Neural crest cell (in vitro differentiated cells): ENCODE results near the gene CCL8. TPM values are rescaled to one million over a fixed set of nuclear protein-coding genes. Genes with fewer than 3 reads are reported as not detected.

Experiments
- DNase-seq: peaks from one replicate; pipeline ENCODE4 v3.0.0; 2021; ENCODE audit warnings: low read depth, mixed read lengths, low spot score
- H3K27ac Mint-ChIP-seq: one replicate; pipeline ENCODE4 v1.8.0; 2021; ENCODE audit warnings: mild to moderate bottlenecking, mixed read lengths; ENCODE audit not compliant: unreplicated experiment
- H3K27me3 Mint-ChIP-seq: 2 replicates; pipeline ENCODE4 v1.8.0; 2021; ENCODE audit warnings: low read depth, mild to moderate bottlenecking, mixed read lengths
- H3K36me3 Mint-ChIP-seq: 2 replicates; pipeline ENCODE4 v1.8.0; 2021; ENCODE audit warnings: low read depth, mild to moderate bottlenecking, mixed read lengths
- H3K4me1 Mint-ChIP-seq: 2 replicates; pipeline ENCODE4 v1.8.0; 2021; ENCODE audit warnings: mixed read lengths
- H3K4me3 Mint-ChIP-seq: one replicate; pipeline ENCODE4 v1.8.0; 2021; ENCODE audit warnings: mild to moderate bottlenecking, mixed read lengths
- H3K9me3 Mint-ChIP-seq: 2 replicates; pipeline ENCODE4 v1.8.0; 2021; ENCODE audit warnings: mixed read lengths
- long read RNA-seq: library from polyadenylated mRNA; unstranded; transcript quantifications from one replicate; pipeline ENCODE4 v2.0.0, GENCODE V29; 2020
- total RNA-seq: library from RNA; stranded (reverse); gene quantifications from 2 replicates; pipeline ENCODE4 v1.2.1, GENCODE V29; 2021
- TF ChIP-seq, protein P1 (sequence below): fragments of 200-600 bp; sonication (generic); conservative IDR thresholded peaks from 2 replicates; pipeline ENCODE4 v1.5.0; 2021; ENCODE audit warnings: antibody characterized with exemption, mild to moderate bottlenecking

The CCL8 gene
- not detected in 2 replicates for total RNA-seq
- long read RNA-seq, result 0 reads

- Mint-ChIP-seq H3K27me3 (peaks cover 13% of the 10 kb centered on the region), H3K9me3 (peaks cover 5% of the 10 kb centered on the region), H3K27ac (no peak within 1 kb of the TSS), H3K4me3 (no peak within 1 kb of the TSS), H3K36me3 (no peaks in the 10 kb centered on the region), H3K4me1 (peaks cover 12% of the 10 kb centered on the region)
- no peak for DNase-seq
- TF ChIP-seq, protein P1, sequence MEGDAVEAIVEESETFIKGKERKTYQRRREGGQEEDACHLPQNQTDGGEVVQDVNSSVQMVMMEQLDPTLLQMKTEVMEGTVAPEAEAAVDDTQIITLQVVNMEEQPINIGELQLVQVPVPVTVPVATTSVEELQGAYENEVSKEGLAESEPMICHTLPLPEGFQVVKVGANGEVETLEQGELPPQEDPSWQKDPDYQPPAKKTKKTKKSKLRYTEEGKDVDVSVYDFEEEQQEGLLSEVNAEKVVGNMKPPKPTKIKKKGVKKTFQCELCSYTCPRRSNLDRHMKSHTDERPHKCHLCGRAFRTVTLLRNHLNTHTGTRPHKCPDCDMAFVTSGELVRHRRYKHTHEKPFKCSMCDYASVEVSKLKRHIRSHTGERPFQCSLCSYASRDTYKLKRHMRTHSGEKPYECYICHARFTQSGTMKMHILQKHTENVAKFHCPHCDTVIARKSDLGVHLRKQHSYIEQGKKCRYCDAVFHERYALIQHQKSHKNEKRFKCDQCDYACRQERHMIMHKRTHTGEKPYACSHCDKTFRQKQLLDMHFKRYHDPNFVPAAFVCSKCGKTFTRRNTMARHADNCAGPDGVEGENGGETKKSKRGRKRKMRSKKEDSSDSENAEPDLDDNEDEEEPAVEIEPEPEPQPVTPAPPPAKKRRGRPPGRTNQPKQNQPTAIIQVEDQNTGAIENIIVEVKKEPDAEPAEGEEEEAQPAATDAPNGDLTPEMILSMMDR, result no peak
These were observed at the start of gene CCL8 for GRCh38 chr17:34319039-34319483. Gene CCL8, plus strand, starts transcription at chr17:34319435. Its CDS starts 67 bp downstream, at chr17:34319502.

GRCh38 chr17:34269969-34270368 is 49.3 kb upstream of the CCL8 start, which contains the start of gene CCL7:
Gene CCL7, plus strand, starts transcription at chr17:34270221. Its CDS starts 70 bp downstream, at chr17:34270291.
- DNase-seq, result no peak
- H3K27ac Mint-ChIP-seq, result no peak within 1 kb of the TSS
- H3K9me3 Mint-ChIP-seq, result no peaks in the 10 kb centered on the region
- no peaks in the 10 kb centered on the region for H3K4me1 Mint-ChIP-seq
- TF ChIP-seq, protein P1, result no peak
- H3K27me3 Mint-ChIP-seq, result peaks cover 60% of the 10 kb centered on the region
- no peaks in the 10 kb centered on the region for H3K36me3 Mint-ChIP-seq
- H3K4me3 Mint-ChIP-seq, result no peak within 1 kb of the TSS

DNA sequence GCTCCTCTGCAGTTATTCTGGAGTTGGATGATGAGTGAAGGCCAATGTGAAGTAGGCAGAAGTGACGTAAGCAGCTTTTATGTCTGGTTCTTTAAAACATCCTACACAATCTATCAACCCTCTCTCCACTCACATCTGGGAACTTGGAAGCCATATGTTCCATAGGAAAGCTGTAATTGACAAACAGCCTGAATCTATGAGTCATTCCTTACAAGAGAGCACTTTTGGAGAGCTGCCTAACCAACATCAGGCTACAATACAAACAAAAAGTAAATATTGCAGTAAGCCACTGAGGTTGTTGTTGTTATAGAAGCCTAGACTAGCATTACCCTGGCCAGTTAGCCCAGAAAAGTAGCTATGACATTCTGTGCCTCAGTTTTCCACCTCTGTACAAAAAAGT is 43.4 kb upstream of the CCL8 start:
- Mint-ChIP-seq H3K4me1 (no peaks in the 10 kb centered on the region), H3K4me3 (no peak overlapping the region), H3K27ac (no peak overlapping the region), H3K27me3 (peaks cover 41% of the 10 kb centered on the region), H3K36me3 (no peaks in the 10 kb centered on the region), H3K9me3 (no peaks in the 10 kb centered on the region)
- DNase-seq, result no peak
- TF ChIP-seq, protein P1, result no peak

DNA sequence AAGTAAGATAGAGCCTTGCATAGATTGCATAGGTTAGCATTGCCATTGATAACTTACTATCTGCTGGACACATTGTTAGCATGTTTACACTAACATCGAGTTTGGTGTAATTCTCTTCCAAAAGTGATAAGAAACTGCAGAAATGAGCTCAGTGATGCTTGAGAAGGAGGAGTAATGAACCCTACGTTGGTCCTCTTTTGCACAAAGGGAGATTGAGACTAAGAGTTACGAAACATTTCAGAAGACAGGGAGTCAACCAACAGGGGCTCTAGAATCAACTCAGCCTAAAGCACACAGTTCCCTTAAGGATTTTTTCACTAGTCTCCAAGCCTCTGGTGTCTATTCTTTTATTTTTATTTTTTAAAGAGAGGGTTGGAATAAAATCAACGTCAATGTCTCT is 42.4 kb upstream of the CCL8 start:
- H3K4me1 Mint-ChIP-seq, result no peaks in the 10 kb centered on the region
- no peak for DNase-seq
- H3K27me3 Mint-ChIP-seq, result peaks cover 42% of the 10 kb centered on the region
- no peak overlapping the region for H3K4me3 Mint-ChIP-seq
- H3K9me3 Mint-ChIP-seq, result no peaks in the 10 kb centered on the region
- H3K27ac Mint-ChIP-seq, result no peak overlapping the region
- TF ChIP-seq, protein P1, result no peak
- H3K36me3 Mint-ChIP-seq, result no peaks in the 10 kb centered on the region

- Mint-ChIP-seq H3K4me1 (no peaks in the 10 kb centered on the region), H3K4me3 (no peak overlapping the region), H3K27ac (no peak overlapping the region), H3K36me3 (no peaks in the 10 kb centered on the region), H3K9me3 (peaks cover 2% of the 10 kb centered on the region), H3K27me3 (peaks cover 82% of the 10 kb centered on the region)
- TF ChIP-seq, protein P1, result no peak
- no peak for DNase-seq
These were observed 35.7 kb upstream of the CCL8 start for GRCh38 chr17:34283571-34283970.
